GM12878 (cell line): ENCODE measurements around the gene HTR3A. TPM values are rescaled to one million over a fixed set of nuclear protein-coding genes. Genes with fewer than 3 reads are reported as not detected.

ENCODE experiments used
- ATAC-seq: fragments of 200-7000 bp; cut with Tn5 transposase; 3 replicates; pipeline ENCODE4 v1.9.1; 2020; ENCODE audit warnings: mild to moderate bottlenecking, moderate library complexity
- BruUV-seq: library from RNA; stranded (reverse); fragments of 400-500 nt; replicated peaks from 2 replicates; lab custom pipeline; 2021; lab: Mats Ljungman, UMichigan
- CTCF ChIA-PET: fragments of 300-600 bp; sonication (Branson Sonifier 250); formaldehyde crosslinking; extraction: SDS; loops from one replicate; lab custom pipeline; 2021; ENCODE audit warnings: inconsistent platforms; lab: Yijun Ruan, JAX
- POLR2A ChIA-PET: fragments of 350-600 bp; formaldehyde crosslinking; extraction: SDS; loops from one replicate; lab custom pipeline; 2021; ENCODE audit warnings: inconsistent platforms; lab: Charles Lee
- RAD21 ChIA-PET: fragments of 300-600 bp; sonication (Branson Sonifier 250); formaldehyde crosslinking; loops from one replicate; lab custom pipeline; 2023; ENCODE audit warnings: antibody characterized with exemption; ENCODE audit not compliant: unreplicated experiment; lab: Charles Lee
- SMC1A ChIA-PET: fragments of 300-600 bp; sonication (Branson Sonifier 250); formaldehyde crosslinking; loops from one replicate; lab custom pipeline; 2023; ENCODE audit not compliant: unreplicated experiment, uncharacterized antibody; lab: Charles Lee
- DNase-seq: peaks from one replicate; pipeline ENCODE4 v3.0.0-alpha.2; 2011; ENCODE audit warnings: low read depth, low spot score
- FAIRE-seq: peaks from 3 replicates; lab custom pipeline; 2011; peaks lifted over from hg19 to GRCh38; lab: Jason Lieb, UNC
- H2AFZ ChIP-seq: 2 replicates; pipeline ENCODE4 v1.6.0; 2011; ENCODE audit warnings: low read depth, low read length, control low read depth; ENCODE audit not compliant: control insufficient read depth
- H3K27ac ChIP-seq: 2 replicates; pipeline ENCODE4 v1.5.1; 2011; ENCODE audit warnings: control low read depth; ENCODE audit not compliant: control insufficient read depth, insufficient read depth
- H3K27me3 ChIP-seq, 2 experiments: replicated peaks in 1 of 2; 2 replicates each; pipeline versions ENCODE4 v1.6.0 to v1.6.1; 2011; ENCODE audit warnings: low read length in 1 of 2; ENCODE audit not compliant: control insufficient read depth in 2 of 2, insufficient read depth in 2 of 2
- H3K36me3 ChIP-seq, 2 experiments: 2 replicates each; pipeline ENCODE4 v1.5.1; 2011; ENCODE audit warnings: low read length in 1 of 2; ENCODE audit not compliant: control insufficient read depth in 2 of 2, insufficient read depth in 2 of 2
- H3K4me1 ChIP-seq: 2 replicates; pipeline ENCODE4 v1.6.1; 2011; ENCODE audit warnings: mild to moderate bottlenecking, low read length, moderate library complexity, mixed read lengths; ENCODE audit not compliant: control insufficient read depth, insufficient read depth
- H3K4me2 ChIP-seq: 2 replicates; pipeline ENCODE4 v1.6.0; 2011; ENCODE audit warnings: control low read depth; ENCODE audit not compliant: control insufficient read depth, insufficient read depth
- H3K4me3 ChIP-seq: fragments of 200-600 bp; sonication (generic); 2 replicates; pipeline ENCODE4 v1.5.1; 2016
- H3K79me2 ChIP-seq: 2 replicates; pipeline ENCODE4 v1.6.0; 2011; ENCODE audit warnings: low read length; ENCODE audit not compliant: control insufficient read depth, insufficient read depth
- H3K9ac ChIP-seq: 2 replicates; pipeline ENCODE4 v1.8.0; 2011; ENCODE audit warnings: low read length, control low read depth, mixed read lengths; ENCODE audit not compliant: control insufficient read depth, insufficient read depth
- H3K9me3 ChIP-seq: replicated peaks from 3 replicates; pipeline ENCODE4 v1.5.1; 2011; ENCODE audit warnings: mild to moderate bottlenecking, low read length; ENCODE audit not compliant: control insufficient read depth, insufficient read depth
- H4K20me1 ChIP-seq: 2 replicates; pipeline ENCODE4 v1.6.0; 2011; ENCODE audit not compliant: control insufficient read depth, insufficient read depth
- RAD51 ChIP-seq: fragments of 450-650 bp; IDR thresholded peaks from 2 replicates; pipeline ENCODE4 v1.6.1; 2016; ENCODE audit warnings: moderate library complexity, mild to moderate bottlenecking, inconsistent platforms
- WGBS: methylation state at CpG from one replicate; pipeline ENCODE4 v1.1.6; 2016; ENCODE audit warnings: low lambda C conversion rate; ENCODE audit not compliant: insufficient replicate concordance, insufficient coverage; ENCODE audit errors: missing lambda C conversion rate; 5-methylcytosine and 5-hydroxymethylcytosine counted together
- in situ Hi-C: fragments of 300-500 bp; cut with MboI; formaldehyde crosslinking; loops from 9 replicates; pipeline ENCODE4 v1.14.3; 2018; ENCODE audit warnings: mixed read lengths
- intact Hi-C: fragments of 100-400 bp; cut with micrococcal nuclease; formaldehyde crosslinking; loops from one replicate; pipeline ENCODE4 v1.14.2; 2022; ENCODE audit not compliant: unreplicated experiment
- polyA plus RNA-seq, 11 experiments: library from polyadenylated mRNA; depleted of rRNA in 4 of 11; unstranded in 6 of 11; stranded (reverse) in 5 of 11; fragments of >200 nt; fragmentation: Nextera tagmentation in 4 of 11; fragmentation: Illumina TruSeq in 1 of 11; extraction: Ambion mirVana in 4 of 11; extraction: Trizol in 1 of 11; gene quantifications; 1 replicate in 1 of 11; 2 replicates in 10 of 11; pipeline versions ENCODE4 v1.2.1 to v1.2.3, GENCODE V29; 2011 to 2016; ENCODE audit warnings: inconsistent platforms in 2 of 11, missing spikeins in 2 of 11, low read depth in 1 of 11
- total RNA-seq, 4 experiments: library from RNA; depleted of rRNA in 3 of 4; stranded (reverse); fragments of >200 nt in 3 of 4; fragmentation: Illumina TruSeq in 1 of 4; extraction: Trizol in 1 of 4; gene quantifications; 2 replicates each; pipeline versions ENCODE4 v1.2.1 to v1.2.3, GENCODE V29; 2013 to 2021
- TF ChIP-seq, protein P1 (sequence below): IDR thresholded peaks from 2 replicates; pipeline ENCODE4 v1.6.1; 2012; ENCODE audit warnings: low read depth, low read length, improper control_type of control experiment
- TF ChIP-seq, protein P2 (sequence below): IDR thresholded peaks from 2 replicates; pipeline ENCODE4 v1.6.1; 2012; ENCODE audit warnings: mild to moderate bottlenecking, low read depth, low read length

The HTR3A gene
- total and polyA plus RNA-seq, 10 of the 15 experiments (the other 5 are each of a cell fraction or from before 2014, with no cell fraction given), result not detected

DNA sequence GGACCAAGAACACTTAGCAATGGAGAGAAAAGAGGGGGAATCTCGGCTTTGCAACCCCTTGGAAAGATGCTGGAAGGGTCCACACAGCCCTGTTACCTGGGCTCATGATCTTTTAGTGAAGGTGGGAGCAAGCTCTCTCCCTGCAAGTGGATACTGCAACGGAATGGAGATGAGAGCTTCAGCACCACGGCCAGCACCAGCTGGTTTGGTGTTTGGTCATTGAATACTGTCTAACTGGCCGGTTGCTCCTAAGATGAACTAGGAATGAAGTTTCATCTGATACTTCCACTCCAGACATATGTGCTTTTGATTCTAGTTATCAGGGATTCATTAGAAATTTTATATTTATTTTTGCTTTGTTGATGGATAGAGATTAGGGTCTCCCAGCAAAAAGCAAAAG is 16.3 kb downstream of the HTR3A start:
- ChIA-PET CTCF (interaction anchor here (7.4 kb wide), 1 partner anchor 272 kb away, joined by 83 read pairs; no protein-coding TSS in a partner anchor), SMC1A (no interaction called here), POLR2A (no interaction called here), RAD21 (no interaction called here)
- H2AFZ ChIP-seq, result no peak overlapping the region
- H3K27me3 ChIP-seq, result no peaks in the 10 kb centered on the region
- in situ Hi-C loops, result loop anchor here (5.0 kb wide), 1 partner anchor 271 kb away; no protein-coding TSS in a partner anchor
- WGBS, result 16% methylated on average over 4 of the region's 4 CpGs
- H3K9me3 ChIP-seq, result no peaks in the 10 kb centered on the region
- DNase-seq (no peak), ATAC-seq (no peak)
- H3K27ac ChIP-seq, result no peak overlapping the region
- intact Hi-C loops, result no loop called here
- no peaks in the 10 kb centered on the region for H3K79me2 ChIP-seq
- H3K4me3 ChIP-seq, result no peak overlapping the region
- no peak overlapping the region for H3K4me2 ChIP-seq
- BruUV-seq, result no TSS peak
- H3K4me1 ChIP-seq, result no peaks in the 10 kb centered on the region
- TF ChIP-seq, protein P1, sequence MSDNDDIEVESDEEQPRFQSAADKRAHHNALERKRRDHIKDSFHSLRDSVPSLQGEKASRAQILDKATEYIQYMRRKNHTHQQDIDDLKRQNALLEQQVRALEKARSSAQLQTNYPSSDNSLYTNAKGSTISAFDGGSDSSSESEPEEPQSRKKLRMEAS, result no peak
- no peak for TF ChIP-seq RAD51
- TF ChIP-seq, protein P2, sequence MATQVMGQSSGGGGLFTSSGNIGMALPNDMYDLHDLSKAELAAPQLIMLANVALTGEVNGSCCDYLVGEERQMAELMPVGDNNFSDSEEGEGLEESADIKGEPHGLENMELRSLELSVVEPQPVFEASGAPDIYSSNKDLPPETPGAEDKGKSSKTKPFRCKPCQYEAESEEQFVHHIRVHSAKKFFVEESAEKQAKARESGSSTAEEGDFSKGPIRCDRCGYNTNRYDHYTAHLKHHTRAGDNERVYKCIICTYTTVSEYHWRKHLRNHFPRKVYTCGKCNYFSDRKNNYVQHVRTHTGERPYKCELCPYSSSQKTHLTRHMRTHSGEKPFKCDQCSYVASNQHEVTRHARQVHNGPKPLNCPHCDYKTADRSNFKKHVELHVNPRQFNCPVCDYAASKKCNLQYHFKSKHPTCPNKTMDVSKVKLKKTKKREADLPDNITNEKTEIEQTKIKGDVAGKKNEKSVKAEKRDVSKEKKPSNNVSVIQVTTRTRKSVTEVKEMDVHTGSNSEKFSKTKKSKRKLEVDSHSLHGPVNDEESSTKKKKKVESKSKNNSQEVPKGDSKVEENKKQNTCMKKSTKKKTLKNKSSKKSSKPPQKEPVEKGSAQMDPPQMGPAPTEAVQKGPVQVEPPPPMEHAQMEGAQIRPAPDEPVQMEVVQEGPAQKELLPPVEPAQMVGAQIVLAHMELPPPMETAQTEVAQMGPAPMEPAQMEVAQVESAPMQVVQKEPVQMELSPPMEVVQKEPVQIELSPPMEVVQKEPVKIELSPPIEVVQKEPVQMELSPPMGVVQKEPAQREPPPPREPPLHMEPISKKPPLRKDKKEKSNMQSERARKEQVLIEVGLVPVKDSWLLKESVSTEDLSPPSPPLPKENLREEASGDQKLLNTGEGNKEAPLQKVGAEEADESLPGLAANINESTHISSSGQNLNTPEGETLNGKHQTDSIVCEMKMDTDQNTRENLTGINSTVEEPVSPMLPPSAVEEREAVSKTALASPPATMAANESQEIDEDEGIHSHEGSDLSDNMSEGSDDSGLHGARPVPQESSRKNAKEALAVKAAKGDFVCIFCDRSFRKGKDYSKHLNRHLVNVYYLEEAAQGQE, result peak; percentile 87
- TF ChIP-seq, all 136 proteins: peak for 1
- FAIRE-seq, result no peak
- no peak overlapping the region for H3K9ac ChIP-seq
- no peaks in the 10 kb centered on the region for H4K20me1 ChIP-seq
- no peaks in the 10 kb centered on the region for H3K36me3 ChIP-seq
